Smooth muscle cell of the brain vasculature (primary cell): Measurements from ENCODE around the gene CACNA1E.

Experiments used
- DNase-seq: peaks from one replicate; pipeline ENCODE4 v3.0.0-alpha.2; 2012; ENCODE audit warnings: low read depth, low spot score

The CACNA1E gene

GRCh38 chr1:181632492-181632891 is 149.2 kb downstream of the CACNA1E start:
- no peak for DNase-seq

- DNase-seq = no peak
These were observed 149.6 kb downstream of the CACNA1E start for GRCh38 chr1:181632960-181633359.

- DNase-seq = no peak
These were observed 151.8 kb downstream of the CACNA1E start for GRCh38 chr1:181635110-181635509.

GRCh38 chr1:181637998-181638397 is 154.7 kb downstream of the CACNA1E start:
- no peak for DNase-seq

- no peak for DNase-seq
These were observed 157.6 kb downstream of the CACNA1E start for GRCh38 chr1:181640956-181641355.

- DNase-seq = no peak
These were observed 160.3 kb downstream of the CACNA1E start for GRCh38 chr1:181643631-181644030.

- no peak for DNase-seq
These were observed 161.9 kb downstream of the CACNA1E start for GRCh38 chr1:181645171-181645570.

- no peak for DNase-seq
These were observed 163.4 kb downstream of the CACNA1E start for GRCh38 chr1:181646710-181647109.

GRCh38 chr1:181647314-181648035 is 164.2 kb downstream of the CACNA1E start:
- no peak for DNase-seq

GRCh38 chr1:181651276-181651675 is 168.0 kb downstream of the CACNA1E start:
- DNase-seq = no peak

GRCh38 chr1:181655756-181656155 is 172.4 kb downstream of the CACNA1E start:
- DNase-seq = no peak

- DNase-seq = no peak
These were observed 173.2 kb downstream of the CACNA1E start for GRCh38 chr1:181656491-181656890.

GRCh38 chr1:181658581-181658980 is 175.3 kb downstream of the CACNA1E start:
- DNase-seq = no peak

- no peak for DNase-seq
These were observed 176.1 kb downstream of the CACNA1E start for GRCh38 chr1:181659321-181659957.

GRCh38 chr1:181660621-181661020 is 177.3 kb downstream of the CACNA1E start:
- no peak for DNase-seq

- DNase-seq = no peak
These were observed 178.3 kb downstream of the CACNA1E start for GRCh38 chr1:181661569-181661968.

- DNase-seq = no peak
These were observed 179.3 kb downstream of the CACNA1E start for GRCh38 chr1:181662606-181663005.

- DNase-seq = no peak
These were observed 181.2 kb downstream of the CACNA1E start for GRCh38 chr1:181664543-181664942.

- no peak for DNase-seq
These were observed 185.9 kb downstream of the CACNA1E start for GRCh38 chr1:181669246-181669645.

- no peak for DNase-seq
These were observed 191.3 kb downstream of the CACNA1E start for GRCh38 chr1:181674617-181675016.

GRCh38 chr1:181675091-181675917 is 192.0 kb downstream of the CACNA1E start:
- DNase-seq = no peak

- DNase-seq = no peak
These were observed 192.5 kb downstream of the CACNA1E start for GRCh38 chr1:181675918-181676190.

- DNase-seq = no peak
These were observed 193.0 kb downstream of the CACNA1E start for GRCh38 chr1:181676269-181676668.
